Right hindlimb (tissue), 1 donor: ENCODE data around the gene DGAT2.

ENCODE experiments used
- DNase-seq: peaks from one replicate; pipeline ENCODE4 v3.0.0-alpha.2; 2018

The DGAT2 gene

GRCh38 chr11:75781296-75781695 lies 12.7 kb downstream of the DGAT2 start:
- no peak for DNase-seq

DNA sequence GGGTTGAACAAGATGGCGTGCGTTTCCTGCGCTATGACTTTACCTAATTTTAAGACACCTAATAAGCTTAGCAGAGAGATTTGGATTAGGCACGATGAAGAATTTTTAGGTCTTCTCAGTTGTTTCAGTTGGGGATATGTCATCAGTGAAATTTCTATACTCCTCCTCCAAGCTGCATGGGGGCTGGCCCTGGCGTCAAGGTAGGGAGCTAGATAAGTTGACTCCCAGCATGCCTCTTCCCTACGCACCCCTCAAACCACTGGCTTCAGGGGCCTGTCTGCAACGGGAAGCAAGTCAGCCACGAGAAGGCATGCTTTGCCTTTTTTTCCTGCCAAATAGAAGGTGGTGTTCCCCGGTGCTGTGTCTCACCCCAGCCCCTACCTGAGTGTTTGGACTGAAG lies 13.3 kb downstream of the DGAT2 start:
- no peak for DNase-seq

- DNase-seq: no peak
These were observed 14.1 kb downstream of the DGAT2 start for GRCh38 chr11:75782540-75783263.

- DNase-seq: no peak
These were observed 15.0 kb downstream of the DGAT2 start for GRCh38 chr11:75783416-75784084.

GRCh38 chr11:75784085-75784478 lies 15.5 kb downstream of the DGAT2 start:
- no peak for DNase-seq

DNA sequence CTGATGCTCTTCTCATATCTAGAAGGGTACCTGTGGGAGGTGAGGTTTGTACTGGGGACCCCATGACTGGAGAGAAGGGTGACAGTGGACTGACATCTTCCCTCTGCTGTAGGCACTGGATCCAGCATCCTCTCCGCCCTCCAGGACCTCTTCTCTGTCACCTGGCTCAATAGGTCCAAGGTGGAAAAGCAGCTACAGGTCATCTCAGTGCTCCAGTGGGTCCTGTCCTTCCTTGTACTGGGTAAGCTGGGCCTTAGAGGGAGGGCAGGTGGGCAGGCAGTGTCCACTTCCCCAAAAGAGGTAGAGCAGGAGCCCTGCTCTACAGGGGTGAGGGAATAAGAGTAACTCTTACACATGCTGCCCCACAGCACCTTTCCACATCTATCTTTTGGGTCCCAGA lies 15.9 kb downstream of the DGAT2 start:
- DNase-seq: no peak

DNA sequence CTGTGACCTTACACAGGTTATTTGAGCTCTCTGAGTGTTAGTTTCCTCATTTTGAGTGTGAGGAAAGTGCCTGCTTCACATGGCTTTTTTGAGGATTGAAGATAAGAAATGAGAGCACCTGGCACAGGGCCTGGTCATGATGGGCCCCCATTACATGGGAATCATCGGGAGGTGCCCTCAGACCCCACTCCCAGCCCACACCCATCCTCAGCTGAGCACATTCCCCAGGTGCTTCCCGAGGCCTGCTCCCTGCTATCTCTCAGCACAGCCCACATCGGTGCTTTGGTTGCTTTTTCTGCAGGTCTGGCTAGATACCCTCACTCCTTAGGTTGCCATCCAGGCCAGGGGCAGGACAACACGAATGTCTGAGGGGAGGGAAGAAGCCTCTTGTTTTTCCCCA lies 16.6 kb downstream of the DGAT2 start:
- DNase-seq: no peak

GRCh38 chr11:75786101-75786736 lies 17.6 kb downstream of the DGAT2 start:
- no peak for DNase-seq

- no peak for DNase-seq
These were observed 20.9 kb downstream of the DGAT2 start for GRCh38 chr11:75789521-75789920.

DNA sequence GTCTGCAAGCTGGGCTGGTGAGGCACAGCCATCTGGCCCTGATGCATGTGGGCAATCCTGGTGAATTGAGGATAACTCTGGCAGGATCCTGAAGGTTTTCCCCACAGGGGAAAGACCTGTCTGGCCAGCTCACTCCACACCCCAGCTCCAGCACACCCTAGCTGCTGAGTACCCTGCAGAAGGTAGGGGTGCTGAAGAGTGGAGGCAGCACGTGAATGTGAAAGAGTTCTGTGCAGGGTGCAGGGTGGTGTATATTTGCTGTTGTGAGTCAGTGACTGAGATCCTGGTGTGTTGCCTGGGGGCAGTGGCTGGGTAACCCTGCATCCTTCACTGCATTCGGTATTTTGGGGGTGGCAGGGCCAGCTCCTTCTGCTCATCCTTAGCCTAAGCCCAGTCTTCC lies 22.4 kb downstream of the DGAT2 start:
- no peak for DNase-seq

DNA sequence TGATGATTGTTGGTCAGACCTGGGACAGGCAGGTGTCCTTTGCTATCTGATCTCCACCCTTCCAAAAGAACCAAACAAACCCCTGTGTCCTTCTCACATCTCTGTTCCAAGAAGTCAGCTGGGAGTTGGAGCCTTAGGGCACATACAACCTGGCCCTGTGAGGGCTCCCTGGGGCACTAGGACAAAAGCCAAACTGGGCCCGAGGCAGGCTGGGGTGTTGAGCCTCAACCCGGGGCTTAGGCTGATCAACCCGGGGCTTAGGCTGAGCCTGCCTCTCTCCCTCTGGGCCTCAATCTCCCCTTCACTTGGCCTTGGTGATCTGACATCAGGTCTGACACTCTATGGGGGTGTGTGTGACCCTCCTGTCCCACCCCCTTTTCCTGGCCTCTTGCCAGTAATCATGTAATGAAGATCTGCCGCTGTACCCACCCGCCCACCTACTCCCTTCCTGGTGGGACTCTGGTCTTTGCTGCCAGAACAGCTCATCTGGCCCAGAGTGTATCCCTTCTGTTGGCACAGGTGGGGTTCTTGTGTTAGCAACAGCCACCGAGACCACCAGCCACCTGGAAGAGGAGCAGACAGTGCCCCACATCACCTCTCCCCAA lies 23.7 kb downstream of the DGAT2 start:
- no peak for DNase-seq

DNA sequence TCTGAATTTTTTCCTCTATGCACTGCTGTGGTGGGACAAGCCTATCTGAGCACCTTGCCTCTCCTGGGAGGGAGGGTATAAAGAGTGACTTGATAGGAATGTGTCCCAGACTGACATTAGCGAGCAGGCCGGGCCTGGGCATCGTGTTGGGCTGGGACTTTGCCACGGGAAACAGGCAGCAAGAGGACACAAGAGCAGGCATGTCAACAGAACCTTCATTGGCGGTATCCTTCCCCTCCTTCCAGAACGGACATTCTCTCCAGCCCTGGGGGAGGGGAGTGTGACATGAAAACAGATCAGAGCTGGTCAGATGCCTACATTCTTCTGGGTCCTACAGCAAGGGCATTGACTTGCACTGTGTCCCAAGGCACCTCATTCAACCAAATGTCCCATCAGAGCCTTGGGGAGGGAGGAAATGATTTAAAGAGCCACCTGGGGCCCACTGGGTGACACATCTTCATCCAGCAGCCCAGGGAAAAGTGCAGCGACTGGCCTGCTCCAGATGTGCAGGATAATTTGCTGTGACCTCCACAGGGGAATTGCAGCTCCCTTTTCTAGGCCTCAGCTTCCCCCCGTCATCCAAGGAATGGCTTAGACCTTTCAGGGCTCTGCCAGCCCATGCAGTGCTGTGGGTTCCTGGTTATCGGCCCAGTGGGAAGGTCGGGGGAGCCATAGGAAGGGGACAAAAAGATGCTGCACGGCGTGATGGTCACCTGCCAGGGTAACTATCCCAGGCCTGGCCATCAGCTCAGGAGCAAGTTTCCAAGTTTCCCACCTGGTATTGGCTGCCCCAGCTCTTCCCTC lies 24.6 kb downstream of the DGAT2 start:
- no peak for DNase-seq

GRCh38 chr11:75793966-75794365 lies 25.4 kb downstream of the DGAT2 start:
- DNase-seq: no peak

DNA sequence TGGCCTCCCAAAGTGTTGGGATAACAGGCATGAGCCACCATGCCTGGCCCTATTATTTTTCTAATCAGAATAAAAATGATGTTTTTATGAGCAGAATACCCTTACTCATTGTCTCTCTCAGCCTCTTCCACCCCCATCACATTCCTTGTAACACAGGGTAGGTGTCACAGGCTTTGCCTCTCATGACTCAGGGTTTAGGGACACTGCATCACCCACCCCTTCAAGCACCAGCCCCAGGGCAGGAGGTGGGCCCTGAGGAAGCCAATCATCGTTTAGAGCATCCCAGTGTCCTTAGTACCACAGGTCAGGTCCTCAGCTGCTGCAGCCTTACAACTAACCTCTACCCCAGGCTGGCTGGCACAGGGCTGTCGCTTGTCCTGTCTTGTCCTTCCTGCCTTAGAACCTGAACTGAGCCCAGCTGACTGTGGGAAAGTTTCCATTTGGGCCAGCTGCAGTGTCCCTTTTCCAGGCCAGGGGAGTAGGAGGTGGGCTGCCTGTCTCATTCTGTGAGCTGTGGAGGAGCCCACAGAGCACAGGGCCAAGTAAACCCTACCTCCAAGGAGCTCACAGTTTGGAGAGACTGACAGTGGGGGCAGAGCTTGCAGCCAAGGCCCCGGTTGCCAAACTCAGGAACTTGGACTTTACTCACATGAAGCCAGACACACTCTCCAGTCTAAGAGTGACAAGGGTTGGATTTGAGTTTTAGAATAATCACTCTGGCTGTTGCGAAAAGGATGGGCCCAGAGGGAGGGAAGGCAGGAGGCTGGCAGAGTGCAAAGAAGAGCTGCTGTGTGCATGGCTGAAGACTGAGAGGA lies 26.9 kb downstream of the DGAT2 start:
- DNase-seq: no peak

GRCh38 chr11:75796091-75796435 lies 27.5 kb downstream of the DGAT2 start:
- no peak for DNase-seq

DNA sequence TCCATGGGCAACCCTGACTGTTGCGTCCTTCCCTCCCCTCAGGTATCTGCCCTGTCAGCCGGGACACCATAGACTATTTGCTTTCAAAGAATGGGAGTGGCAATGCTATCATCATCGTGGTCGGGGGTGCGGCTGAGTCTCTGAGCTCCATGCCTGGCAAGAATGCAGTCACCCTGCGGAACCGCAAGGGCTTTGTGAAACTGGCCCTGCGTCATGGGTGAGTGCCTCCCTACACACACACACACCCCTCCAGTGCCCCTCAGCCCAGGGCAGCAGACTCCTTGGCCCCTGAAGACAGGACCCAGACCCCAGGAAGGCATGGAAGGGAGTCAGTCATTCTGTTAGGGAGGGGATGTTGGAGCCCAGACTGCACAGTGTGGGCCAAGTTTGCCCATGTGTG lies 28.5 kb downstream of the DGAT2 start:
- no peak for DNase-seq

GRCh38 chr11:75797792-75798191 lies 29.2 kb downstream of the DGAT2 start:
- no peak for DNase-seq

DNA sequence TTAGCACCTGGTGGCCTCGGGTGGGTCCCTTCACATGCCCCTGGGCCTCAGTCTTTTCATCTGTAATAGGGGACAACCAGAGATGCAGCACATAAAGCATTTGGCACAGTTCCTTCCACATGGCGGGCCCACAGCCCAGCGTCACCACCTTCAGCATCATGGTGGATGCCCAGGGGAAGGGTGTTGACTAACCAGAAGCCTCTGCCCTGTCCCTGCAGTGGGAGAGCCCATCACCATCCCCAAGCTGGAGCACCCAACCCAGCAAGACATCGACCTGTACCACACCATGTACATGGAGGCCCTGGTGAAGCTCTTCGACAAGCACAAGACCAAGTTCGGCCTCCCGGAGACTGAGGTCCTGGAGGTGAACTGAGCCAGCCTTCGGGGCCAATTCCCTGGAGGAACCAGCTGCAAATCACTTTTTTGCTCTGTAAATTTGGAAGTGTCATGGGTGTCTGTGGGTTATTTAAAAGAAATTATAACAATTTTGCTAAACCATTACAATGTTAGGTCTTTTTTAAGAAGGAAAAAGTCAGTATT lies 31.6 kb downstream of the DGAT2 start:
- DNase-seq: no peak

DNA sequence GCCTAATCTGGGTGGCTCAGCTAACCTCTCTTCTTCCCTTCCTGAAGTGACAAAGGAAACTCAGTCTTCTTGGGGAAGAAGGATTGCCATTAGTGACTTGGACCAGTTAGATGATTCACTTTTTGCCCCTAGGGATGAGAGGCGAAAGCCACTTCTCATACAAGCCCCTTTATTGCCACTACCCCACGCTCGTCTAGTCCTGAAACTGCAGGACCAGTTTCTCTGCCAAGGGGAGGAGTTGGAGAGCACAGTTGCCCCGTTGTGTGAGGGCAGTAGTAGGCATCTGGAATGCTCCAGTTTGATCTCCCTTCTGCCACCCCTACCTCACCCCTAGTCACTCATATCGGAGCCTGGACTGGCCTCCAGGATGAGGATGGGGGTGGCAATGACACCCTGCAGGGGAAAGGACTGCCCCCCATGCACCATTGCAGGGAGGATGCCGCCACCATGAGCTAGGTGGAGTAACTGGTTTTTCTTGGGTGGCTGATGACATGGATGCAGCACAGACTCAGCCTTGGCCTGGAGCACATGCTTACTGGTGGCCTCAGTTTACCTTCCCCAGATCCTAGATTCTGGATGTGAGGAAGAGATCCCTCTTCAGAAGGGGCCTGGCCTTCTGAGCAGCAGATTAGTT lies 32.3 kb downstream of the DGAT2 start:
- no peak for DNase-seq

GRCh38 chr11:75801362-75802020 lies 32.9 kb downstream of the DGAT2 start:
- DNase-seq: no peak
